AG04450 (cell line): ENCODE data around the gene ITGA7. TPM values are rescaled to one million over a fixed set of nuclear protein-coding genes. Genes with fewer than 3 reads are reported as not detected.

Experiments used
- CTCF ChIA-PET: fragments of 300-600, 350-600 bp; formaldehyde crosslinking; extraction: SDS; loops from one replicate; lab custom pipeline; 2022; ENCODE audit warnings: antibody characterized with exemption, inconsistent platforms; lab: Charles Lee
- POLR2A ChIA-PET: fragments of 350-600 bp; formaldehyde crosslinking; extraction: SDS; loops from one replicate; lab custom pipeline; 2021; ENCODE audit warnings: antibody characterized with exemption, inconsistent platforms; lab: Yijun Ruan, JAX
- DNase-seq: peaks from one replicate; pipeline ENCODE4 v3.0.0-alpha.2; 2011; ENCODE audit warnings: low read depth, low spot score
- H3K27ac ChIP-seq: one replicate; pipeline ENCODE4 v1.5.1; 2012; ENCODE audit warnings: low read depth, low read length, control low read depth
- H3K27me3 ChIP-seq: one replicate; pipeline ENCODE4 v1.6.0; 2012; ENCODE audit warnings: low read length; ENCODE audit not compliant: control insufficient read depth, insufficient read depth
- H3K4me3 ChIP-seq: 2 replicates; pipeline ENCODE4 v1.5.1; 2011; ENCODE audit warnings: mild to moderate bottlenecking, low read depth, low read length, control low read depth
- H3K9me3 ChIP-seq: 2 replicates; pipeline ENCODE4 v1.5.1; 2012; ENCODE audit warnings: low read length; ENCODE audit not compliant: control insufficient read depth, insufficient read depth
- polyA plus RNA-seq: library from polyadenylated mRNA; depleted of rRNA; stranded (reverse); fragments of >200 nt; gene quantifications from 2 replicates; pipeline ENCODE4 v1.2.3, GENCODE V29; 2011
- TF ChIP-seq, protein P1 (sequence below): IDR thresholded peaks from 2 replicates; pipeline ENCODE4 v1.5.1; 2011; ENCODE audit warnings: low read depth, low read length, control low read depth, inconsistent platforms

Gene ITGA7
- polyA plus RNA-seq, 1 experiment = 9.1 TPM

DNA sequence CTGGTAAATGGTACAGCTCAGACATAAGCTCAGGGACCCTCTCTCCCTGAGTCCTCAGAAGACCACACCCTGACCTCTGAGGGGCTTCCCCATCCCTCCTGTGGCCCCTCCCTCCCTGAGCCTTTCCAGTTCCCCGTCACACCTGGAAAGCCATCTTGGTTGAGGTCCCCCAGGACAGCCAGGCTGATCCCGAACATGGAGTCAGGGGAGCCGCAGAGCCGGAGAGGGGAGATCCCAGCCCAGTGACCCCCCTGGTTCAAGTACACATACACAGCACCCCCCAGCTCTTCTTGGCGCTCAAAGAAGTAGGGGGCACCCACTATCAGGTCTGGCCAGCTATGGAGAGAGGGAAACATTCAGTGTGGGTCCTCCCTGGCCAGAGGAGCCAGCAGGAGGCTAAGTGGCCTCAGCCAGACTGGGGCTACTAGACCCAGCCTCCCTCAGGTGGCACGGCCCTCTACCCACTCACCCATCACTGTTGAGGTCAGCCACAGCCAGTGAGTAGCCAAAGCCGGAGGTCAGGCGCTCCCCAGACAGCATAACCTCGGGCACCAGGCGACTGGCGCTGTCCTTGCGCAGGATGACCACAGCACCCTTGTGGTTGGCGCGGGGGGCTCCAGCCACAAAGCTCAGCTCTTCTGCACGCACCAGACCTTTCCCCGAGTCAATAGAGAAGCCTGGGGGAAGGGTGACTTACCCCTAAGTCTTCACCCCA lies 9.3 kb downstream of the ITGA7 start:
- Histone ChIP-seq H3K27me3 (peaks cover 2% of the 10 kb centered on the region), H3K27ac (no peak overlapping the region), H3K9me3 (no peaks in the 10 kb centered on the region), H3K4me3 (no peak overlapping the region)
- TF ChIP-seq, protein P1, sequence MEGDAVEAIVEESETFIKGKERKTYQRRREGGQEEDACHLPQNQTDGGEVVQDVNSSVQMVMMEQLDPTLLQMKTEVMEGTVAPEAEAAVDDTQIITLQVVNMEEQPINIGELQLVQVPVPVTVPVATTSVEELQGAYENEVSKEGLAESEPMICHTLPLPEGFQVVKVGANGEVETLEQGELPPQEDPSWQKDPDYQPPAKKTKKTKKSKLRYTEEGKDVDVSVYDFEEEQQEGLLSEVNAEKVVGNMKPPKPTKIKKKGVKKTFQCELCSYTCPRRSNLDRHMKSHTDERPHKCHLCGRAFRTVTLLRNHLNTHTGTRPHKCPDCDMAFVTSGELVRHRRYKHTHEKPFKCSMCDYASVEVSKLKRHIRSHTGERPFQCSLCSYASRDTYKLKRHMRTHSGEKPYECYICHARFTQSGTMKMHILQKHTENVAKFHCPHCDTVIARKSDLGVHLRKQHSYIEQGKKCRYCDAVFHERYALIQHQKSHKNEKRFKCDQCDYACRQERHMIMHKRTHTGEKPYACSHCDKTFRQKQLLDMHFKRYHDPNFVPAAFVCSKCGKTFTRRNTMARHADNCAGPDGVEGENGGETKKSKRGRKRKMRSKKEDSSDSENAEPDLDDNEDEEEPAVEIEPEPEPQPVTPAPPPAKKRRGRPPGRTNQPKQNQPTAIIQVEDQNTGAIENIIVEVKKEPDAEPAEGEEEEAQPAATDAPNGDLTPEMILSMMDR = no peak
- CTCF ChIA-PET = no interaction called here
- no peak for DNase-seq
- POLR2A ChIA-PET = no interaction called here

DNA sequence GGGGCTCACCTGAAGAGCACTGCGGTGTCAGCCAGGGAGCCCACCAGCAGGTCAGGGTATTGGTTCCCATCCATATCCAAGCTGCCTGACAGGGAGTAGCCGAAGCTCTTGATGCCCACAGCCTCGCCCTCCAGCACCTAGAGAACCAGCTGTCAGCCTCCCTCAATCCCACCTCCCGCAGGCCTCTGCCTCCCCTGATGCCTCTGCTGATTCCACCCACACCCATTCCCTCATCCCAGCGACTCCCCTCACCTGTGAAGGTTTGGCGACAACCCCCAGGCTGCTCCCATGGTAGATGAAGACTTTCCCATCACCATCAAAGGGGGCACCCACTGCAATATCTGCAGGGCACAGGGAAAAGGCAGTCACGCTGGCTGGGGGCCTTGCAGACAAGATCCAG lies 10.0 kb downstream of the ITGA7 start:
- Histone ChIP-seq H3K4me3 (no peak overlapping the region), H3K9me3 (no peaks in the 10 kb centered on the region), H3K27ac (no peak overlapping the region), H3K27me3 (peaks cover 2% of the 10 kb centered on the region)
- TF ChIP-seq, protein P1 = no peak
- ChIA-PET POLR2A (no interaction called here), CTCF (no interaction called here)
- DNase-seq = no peak

DNA sequence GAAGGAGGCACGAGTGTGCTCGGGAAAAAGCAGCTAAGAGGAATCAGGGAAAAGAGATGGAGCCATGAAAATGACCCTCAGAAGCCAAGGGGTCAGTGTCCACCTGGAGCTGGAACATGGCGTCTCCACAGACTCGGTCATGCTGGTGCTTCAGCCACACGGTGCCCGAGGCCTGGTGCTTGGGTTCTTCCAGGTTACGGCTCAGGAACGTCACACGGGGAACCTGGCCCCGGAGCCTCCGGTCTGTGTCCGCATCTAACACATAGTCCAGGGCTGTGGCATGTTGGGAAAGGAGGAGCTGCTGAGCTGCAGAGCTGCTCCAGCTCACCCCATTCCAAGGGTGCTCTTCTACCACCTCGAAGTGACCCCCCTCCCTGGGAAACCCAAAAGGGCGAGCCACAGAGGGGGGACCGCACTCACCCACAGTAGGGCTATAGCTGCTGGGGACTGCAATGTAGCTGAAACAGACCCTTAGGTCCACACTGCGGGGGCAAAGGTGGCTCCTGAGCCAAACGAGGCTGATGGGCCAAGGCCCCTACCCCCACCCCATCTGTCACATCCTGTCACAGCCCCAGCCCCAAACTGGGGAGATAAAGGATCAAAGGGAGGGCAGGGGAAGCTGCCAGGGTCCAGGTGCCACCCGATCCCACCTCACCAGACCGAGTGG lies 10.8 kb downstream of the ITGA7 start:
- no peak overlapping the region for H3K27ac ChIP-seq
- H3K4me3 ChIP-seq = no peak overlapping the region
- H3K27me3 ChIP-seq = peaks cover 2% of the 10 kb centered on the region
- ChIA-PET POLR2A (no interaction called here), CTCF (interaction anchor here (1.1 to 1.4 kb wide), 3 partner anchors 9 to 50 kb away, joined by 3 read pairs; a partner anchor contains a TSS)
- DNase-seq = no peak
- H3K9me3 ChIP-seq = no peaks in the 10 kb centered on the region
- TF ChIP-seq, protein P1 = no peak

DNA sequence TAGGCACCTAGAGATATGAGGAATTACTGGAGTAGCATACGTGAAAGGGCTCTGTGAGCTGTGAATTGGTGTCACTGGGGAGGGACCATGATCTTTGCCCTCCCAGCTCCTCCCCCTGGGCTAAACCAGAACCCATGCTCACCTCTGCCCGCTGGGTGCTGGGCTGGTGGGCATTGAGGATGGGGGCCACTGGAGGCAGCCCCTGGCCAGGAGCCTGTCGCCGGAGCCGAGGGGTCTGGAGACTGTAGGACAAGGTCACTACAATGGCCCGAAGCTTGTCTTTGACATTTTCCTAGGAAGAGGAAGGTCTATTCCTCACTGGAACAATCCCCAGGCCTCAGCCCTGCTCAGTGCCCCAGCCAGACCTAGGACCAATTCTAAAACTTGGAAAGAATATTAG lies 11.6 kb downstream of the ITGA7 start:
- TF ChIP-seq, protein P1 = no peak
- ChIA-PET CTCF (interaction anchor here (0.5 to 1.4 kb wide), 4 partner anchors 10 to 49 kb away, joined by 3 to 4 read pairs (median 3); a partner anchor contains a TSS), POLR2A (no interaction called here)
- Histone ChIP-seq H3K27me3 (peaks cover 2% of the 10 kb centered on the region), H3K9me3 (no peaks in the 10 kb centered on the region), H3K27ac (no peak overlapping the region), H3K4me3 (no peak overlapping the region)
- no peak for DNase-seq

DNA sequence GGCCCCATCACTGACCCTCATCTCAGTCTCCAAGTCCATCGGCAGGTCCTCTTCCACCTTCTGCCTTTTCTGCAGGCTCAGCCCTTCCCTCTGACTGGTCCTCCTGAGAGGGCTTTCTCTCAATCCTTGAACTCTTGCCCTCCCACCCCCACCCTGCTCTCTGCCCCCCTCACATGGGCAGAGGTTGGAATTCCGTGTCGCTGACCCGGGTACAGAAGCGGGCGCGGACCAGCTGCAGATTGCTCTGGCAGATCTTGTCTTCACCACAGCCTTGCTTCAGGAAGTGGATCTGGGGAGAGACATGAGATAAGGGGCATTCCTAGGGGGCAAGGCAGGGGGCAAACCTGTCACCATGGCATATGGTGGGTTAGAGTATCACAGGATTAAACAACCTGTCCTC lies 12.4 kb downstream of the ITGA7 start:
- no peak for DNase-seq
- ChIA-PET CTCF (interaction anchor here (0.5 kb wide), 1 partner anchor 42 kb away, joined by 4 read pairs; no protein-coding TSS in a partner anchor), POLR2A (no interaction called here)
- Histone ChIP-seq H3K4me3 (no peak overlapping the region), H3K27ac (no peak overlapping the region), H3K9me3 (no peaks in the 10 kb centered on the region), H3K27me3 (peaks cover 2% of the 10 kb centered on the region)
- TF ChIP-seq, protein P1 = no peak
